Measurements from ENCODE around the gene DNAJB6. TPM values are rescaled to one million over a fixed set of nuclear protein-coding genes. Genes with fewer than 3 reads are reported as not detected.

The DNAJB6 gene
- total RNA-seq, 2 experiments from 2014 or later = 56.4 to 65.9 TPM

GRCh38 chr7:157462840-157463239 is 126.0 kb downstream of the DNAJB6 start:
- intact Hi-C loops (cut with micrococcal nuclease; ENCODE audit: unreplicated experiment) = no loop called here
- no peaks in the 10 kb centered on the region for H3K79me2 ChIP-seq (ENCODE audit: insufficient read depth, low read depth, low read length)
- no peaks in the 10 kb centered on the region for H3K36me3 ChIP-seq (ENCODE audit: insufficient read depth, low read length)
- H3K9me2 ChIP-seq (ENCODE audit: insufficient read depth, low read length) = no peaks in the 10 kb centered on the region
- H3K9me3 ChIP-seq (ENCODE audit: low read length) = no peaks in the 10 kb centered on the region
- BruUV-seq (replicated peaks) = no TSS peak
- H3K4me2 ChIP-seq (ENCODE audit: low read length) = no peak overlapping the region
- TF ChIP-seq EZH2phosphoT487 (IDR thresholded peaks at IDR 0.05; ENCODE audit: borderline replicate concordance, low read depth, low read length) (no peak), CTCF (conservative IDR thresholded peaks at IDR 0.05; ENCODE audit: low read length) (no peak)
- CTCF ChIA-PET (ENCODE audit: unreplicated experiment) = no interaction called here
- no peaks in the 10 kb centered on the region for H4K20me1 ChIP-seq (ENCODE audit: insufficient read depth, low read length)
- H3K4me1 ChIP-seq (ENCODE audit: insufficient read depth, low read length, poor library complexity, severe bottlenecking) = no peaks in the 10 kb centered on the region
- POLR2A ChIA-PET = no interaction called here
- no peak overlapping the region for H3K4me3 ChIP-seq (ENCODE audit: low read depth, low read length, poor library complexity, severe bottlenecking)
- H2AFZ ChIP-seq (ENCODE audit: low read length) = no peak overlapping the region
- no peak overlapping the region for H3K27ac ChIP-seq (ENCODE audit: low read depth, low read length, poor library complexity, severe bottlenecking)
- no peak for DNase-seq (ENCODE audit: low spot score)

GRCh38 chr7:157463245-157463644 is 126.4 kb downstream of the DNAJB6 start:
- Histone ChIP-seq H3K4me3 (ENCODE audit: low read depth, low read length, poor library complexity, severe bottlenecking) (no peak overlapping the region), H2AFZ (ENCODE audit: low read length) (no peak overlapping the region), H3K4me2 (ENCODE audit: low read length) (no peak overlapping the region), H3K36me3 (ENCODE audit: insufficient read depth, low read length) (no peaks in the 10 kb centered on the region), H3K9me2 (ENCODE audit: insufficient read depth, low read length) (no peaks in the 10 kb centered on the region), H3K79me2 (ENCODE audit: insufficient read depth, low read depth, low read length) (no peaks in the 10 kb centered on the region), H3K4me1 (ENCODE audit: insufficient read depth, low read length, poor library complexity, severe bottlenecking) (no peaks in the 10 kb centered on the region), H3K9me3 (ENCODE audit: low read length) (no peaks in the 10 kb centered on the region), H3K27ac (ENCODE audit: low read depth, low read length, poor library complexity, severe bottlenecking) (no peak overlapping the region), H4K20me1 (ENCODE audit: insufficient read depth, low read length) (no peaks in the 10 kb centered on the region)
- TF ChIP-seq EZH2phosphoT487 (IDR thresholded peaks at IDR 0.05; ENCODE audit: borderline replicate concordance, low read depth, low read length) (no peak), CTCF (conservative IDR thresholded peaks at IDR 0.05; ENCODE audit: low read length) (no peak)
- ChIA-PET POLR2A (no interaction called here), CTCF (ENCODE audit: unreplicated experiment) (no interaction called here)
- DNase-seq (ENCODE audit: low spot score) = no peak
- no TSS peak for BruUV-seq (replicated peaks)
- intact Hi-C loops (cut with micrococcal nuclease; ENCODE audit: unreplicated experiment) = no loop called here

GRCh38 chr7:157464111-157464970 is 127.5 kb downstream of the DNAJB6 start:
- no TSS peak for BruUV-seq (replicated peaks)
- no peak for DNase-seq (ENCODE audit: low spot score)
- H3K9me3 ChIP-seq (ENCODE audit: low read length) = no peaks in the 10 kb centered on the region

More at GRCh38 chr7:157464111-157464970, 127.5 kb downstream of the DNAJB6 start:
- Histone ChIP-seq H3K27ac (ENCODE audit: low read depth, low read length, poor library complexity, severe bottlenecking) (no peak overlapping the region), H3K4me1 (ENCODE audit: insufficient read depth, low read length, poor library complexity, severe bottlenecking) (no peaks in the 10 kb centered on the region), H3K79me2 (ENCODE audit: insufficient read depth, low read depth, low read length) (no peaks in the 10 kb centered on the region), H3K4me3 (ENCODE audit: low read depth, low read length, poor library complexity, severe bottlenecking) (no peak overlapping the region), H3K36me3 (ENCODE audit: insufficient read depth, low read length) (no peaks in the 10 kb centered on the region), H3K4me2 (ENCODE audit: low read length) (no peak overlapping the region), H4K20me1 (ENCODE audit: insufficient read depth, low read length) (no peaks in the 10 kb centered on the region), H3K9me2 (ENCODE audit: insufficient read depth, low read length) (no peaks in the 10 kb centered on the region), H2AFZ (ENCODE audit: low read length) (no peak overlapping the region)
- no peak for TF ChIP-seq EZH2phosphoT487 (IDR thresholded peaks at IDR 0.05; ENCODE audit: borderline replicate concordance, low read depth, low read length)
- no peak for TF ChIP-seq CTCF (conservative IDR thresholded peaks at IDR 0.05; ENCODE audit: low read length)
- POLR2A ChIA-PET = no interaction called here
- CTCF ChIA-PET (ENCODE audit: unreplicated experiment) = no interaction called here
- intact Hi-C loops (cut with micrococcal nuclease; ENCODE audit: unreplicated experiment) = no loop called here
